Uterus (tissue), 2 donors: ENCODE measurements around the gene MCEE.

Experiments used
- POLR2A ChIP-seq, 2 donors: fragments of 450-650 bp; IDR thresholded peaks; one replicate each; pipeline ENCODE4 v1.6.1; 2016; ENCODE audit warnings: antibody characterized with exemption in 2 of 2, mild to moderate bottlenecking in 1 of 2, moderate library complexity in 1 of 2
- TF ChIP-seq, protein P1 (sequence below), 4 experiments: fragments of 200-600 bp in 2 of 4; fragments of 450-650 bp in 2 of 4; sonication (generic) in 2 of 4; IDR thresholded peaks; one replicate each; pipeline ENCODE4 v1.5.1; 2016 to 2019; ENCODE audit warnings: antibody characterized with exemption in 4 of 4, mild to moderate bottlenecking in 2 of 4, moderate library complexity in 1 of 4

- TF ChIP-seq, protein P1, sequence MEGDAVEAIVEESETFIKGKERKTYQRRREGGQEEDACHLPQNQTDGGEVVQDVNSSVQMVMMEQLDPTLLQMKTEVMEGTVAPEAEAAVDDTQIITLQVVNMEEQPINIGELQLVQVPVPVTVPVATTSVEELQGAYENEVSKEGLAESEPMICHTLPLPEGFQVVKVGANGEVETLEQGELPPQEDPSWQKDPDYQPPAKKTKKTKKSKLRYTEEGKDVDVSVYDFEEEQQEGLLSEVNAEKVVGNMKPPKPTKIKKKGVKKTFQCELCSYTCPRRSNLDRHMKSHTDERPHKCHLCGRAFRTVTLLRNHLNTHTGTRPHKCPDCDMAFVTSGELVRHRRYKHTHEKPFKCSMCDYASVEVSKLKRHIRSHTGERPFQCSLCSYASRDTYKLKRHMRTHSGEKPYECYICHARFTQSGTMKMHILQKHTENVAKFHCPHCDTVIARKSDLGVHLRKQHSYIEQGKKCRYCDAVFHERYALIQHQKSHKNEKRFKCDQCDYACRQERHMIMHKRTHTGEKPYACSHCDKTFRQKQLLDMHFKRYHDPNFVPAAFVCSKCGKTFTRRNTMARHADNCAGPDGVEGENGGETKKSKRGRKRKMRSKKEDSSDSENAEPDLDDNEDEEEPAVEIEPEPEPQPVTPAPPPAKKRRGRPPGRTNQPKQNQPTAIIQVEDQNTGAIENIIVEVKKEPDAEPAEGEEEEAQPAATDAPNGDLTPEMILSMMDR (IDR thresholded peaks at IDR 0.05) = no peak
- no peak for TF ChIP-seq POLR2A (IDR thresholded peaks at IDR 0.05)
Measured at GRCh38 chr2:71064754-71065621, 65.0 kb downstream of the MCEE start.
